LNCaP clone FGC (cell line): ENCODE results near the gene GALNT18.

Experiments used
- DNase-seq: peaks from one replicate; pipeline ENCODE4 v3.0.0-alpha.2; 2011; ENCODE audit warnings: low read depth
- H3K4me3 ChIP-seq: 2 replicates; pipeline ENCODE4 v1.5.1; 2011; ENCODE audit warnings: mild to moderate bottlenecking, low read depth, low read length, control low read depth
- TF ChIP-seq, protein P1 (sequence below): IDR thresholded peaks from 2 replicates; pipeline ENCODE4 v1.5.1; 2012; ENCODE audit warnings: mild to moderate bottlenecking; ENCODE audit not compliant: control insufficient read depth, insufficient read depth; ENCODE audit errors: extremely low read depth

The GALNT18 gene

DNA sequence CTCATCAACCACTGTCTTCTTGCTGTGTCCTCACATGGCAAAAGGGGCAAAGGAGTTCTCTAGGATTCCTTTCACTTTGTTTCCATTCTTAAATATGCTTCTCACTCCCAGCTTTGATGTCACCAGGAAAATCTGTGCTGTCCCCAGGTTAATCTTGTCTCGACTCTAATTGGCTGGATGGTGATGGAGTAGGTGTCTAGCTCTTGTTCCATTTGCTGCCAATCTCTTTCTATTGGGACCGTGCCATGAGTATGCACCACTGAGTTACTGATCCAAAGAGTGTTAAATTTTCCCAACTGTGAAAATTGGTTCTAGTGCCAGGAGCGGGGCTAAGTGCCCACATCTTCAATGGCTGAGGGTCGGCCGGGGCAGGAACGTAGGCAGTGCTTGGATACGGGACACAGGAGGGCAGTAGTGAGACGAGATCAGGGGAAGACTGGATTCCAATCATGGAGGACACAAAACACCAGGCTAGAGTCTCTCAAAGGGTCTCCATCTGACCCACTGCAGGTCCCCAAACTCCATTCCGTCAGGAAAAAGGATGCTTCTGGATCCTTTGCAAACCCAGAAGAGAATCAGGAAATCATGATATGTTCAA lies 221.1 kb downstream of the GALNT18 start:
- no peak overlapping the region for H3K4me3 ChIP-seq
- TF ChIP-seq, protein P1, sequence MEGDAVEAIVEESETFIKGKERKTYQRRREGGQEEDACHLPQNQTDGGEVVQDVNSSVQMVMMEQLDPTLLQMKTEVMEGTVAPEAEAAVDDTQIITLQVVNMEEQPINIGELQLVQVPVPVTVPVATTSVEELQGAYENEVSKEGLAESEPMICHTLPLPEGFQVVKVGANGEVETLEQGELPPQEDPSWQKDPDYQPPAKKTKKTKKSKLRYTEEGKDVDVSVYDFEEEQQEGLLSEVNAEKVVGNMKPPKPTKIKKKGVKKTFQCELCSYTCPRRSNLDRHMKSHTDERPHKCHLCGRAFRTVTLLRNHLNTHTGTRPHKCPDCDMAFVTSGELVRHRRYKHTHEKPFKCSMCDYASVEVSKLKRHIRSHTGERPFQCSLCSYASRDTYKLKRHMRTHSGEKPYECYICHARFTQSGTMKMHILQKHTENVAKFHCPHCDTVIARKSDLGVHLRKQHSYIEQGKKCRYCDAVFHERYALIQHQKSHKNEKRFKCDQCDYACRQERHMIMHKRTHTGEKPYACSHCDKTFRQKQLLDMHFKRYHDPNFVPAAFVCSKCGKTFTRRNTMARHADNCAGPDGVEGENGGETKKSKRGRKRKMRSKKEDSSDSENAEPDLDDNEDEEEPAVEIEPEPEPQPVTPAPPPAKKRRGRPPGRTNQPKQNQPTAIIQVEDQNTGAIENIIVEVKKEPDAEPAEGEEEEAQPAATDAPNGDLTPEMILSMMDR: no peak
- no peak for DNase-seq

DNA sequence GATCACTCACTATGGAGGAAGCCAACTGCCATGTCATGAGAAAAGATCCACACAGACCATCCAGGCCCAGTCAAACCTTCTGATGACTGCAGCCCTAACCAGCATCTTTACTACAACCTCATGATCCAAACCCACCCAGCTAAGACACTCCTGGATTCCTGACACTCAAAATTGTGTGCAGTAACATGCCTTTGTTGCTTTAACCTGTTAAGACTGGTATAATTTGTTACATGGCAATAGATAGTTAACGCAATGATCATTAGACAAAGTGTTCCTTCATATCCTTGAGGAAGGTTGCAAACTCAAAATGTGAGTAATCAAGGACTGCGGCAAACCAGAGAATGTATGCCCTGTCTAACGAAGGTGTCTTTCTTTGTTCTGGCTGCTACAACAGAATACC lies 221.7 kb downstream of the GALNT18 start:
- TF ChIP-seq, protein P1: no peak
- no peak overlapping the region for H3K4me3 ChIP-seq
- no peak for DNase-seq

DNA sequence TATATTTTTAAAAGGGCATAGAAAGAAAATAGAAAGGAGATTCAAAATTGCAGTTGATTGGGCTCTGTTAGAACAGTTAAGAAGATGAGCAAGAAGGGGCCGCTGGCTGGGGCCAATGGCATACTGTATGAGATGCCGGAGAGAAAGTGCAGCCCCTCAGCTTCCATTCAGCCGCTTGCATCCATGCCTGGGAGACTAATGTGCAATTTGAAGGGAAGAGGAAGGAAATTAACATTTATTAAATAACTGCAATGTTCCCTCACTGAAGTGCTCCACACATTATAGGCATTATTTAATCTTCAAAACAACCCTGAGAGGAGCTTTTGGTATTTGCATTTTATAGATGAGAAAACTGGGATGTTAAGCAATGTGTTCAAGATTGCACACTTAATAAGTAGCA lies 224.0 kb downstream of the GALNT18 start:
- no peak for DNase-seq
- H3K4me3 ChIP-seq: no peak overlapping the region
- TF ChIP-seq, protein P1: no peak

DNA sequence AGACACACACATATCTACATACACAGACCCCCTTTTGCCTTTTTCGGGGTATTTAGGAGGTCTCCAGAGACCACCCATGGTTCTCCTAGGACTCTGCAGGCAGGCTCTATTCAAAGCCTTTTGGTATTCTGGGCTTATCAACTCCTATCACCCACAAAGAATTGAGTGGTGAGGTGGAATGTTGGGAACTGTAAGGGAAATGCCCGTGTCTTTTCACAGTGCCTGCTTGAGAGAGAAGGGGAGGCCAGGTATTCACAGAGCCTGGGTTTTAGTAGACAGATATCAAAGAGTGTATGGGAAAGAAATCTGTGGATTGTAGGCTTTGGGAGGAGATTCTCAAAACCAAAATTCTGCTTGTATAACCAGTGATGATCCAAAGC lies 224.8 kb downstream of the GALNT18 start:
- TF ChIP-seq, protein P1: no peak
- DNase-seq: no peak
- no peak overlapping the region for H3K4me3 ChIP-seq

DNA sequence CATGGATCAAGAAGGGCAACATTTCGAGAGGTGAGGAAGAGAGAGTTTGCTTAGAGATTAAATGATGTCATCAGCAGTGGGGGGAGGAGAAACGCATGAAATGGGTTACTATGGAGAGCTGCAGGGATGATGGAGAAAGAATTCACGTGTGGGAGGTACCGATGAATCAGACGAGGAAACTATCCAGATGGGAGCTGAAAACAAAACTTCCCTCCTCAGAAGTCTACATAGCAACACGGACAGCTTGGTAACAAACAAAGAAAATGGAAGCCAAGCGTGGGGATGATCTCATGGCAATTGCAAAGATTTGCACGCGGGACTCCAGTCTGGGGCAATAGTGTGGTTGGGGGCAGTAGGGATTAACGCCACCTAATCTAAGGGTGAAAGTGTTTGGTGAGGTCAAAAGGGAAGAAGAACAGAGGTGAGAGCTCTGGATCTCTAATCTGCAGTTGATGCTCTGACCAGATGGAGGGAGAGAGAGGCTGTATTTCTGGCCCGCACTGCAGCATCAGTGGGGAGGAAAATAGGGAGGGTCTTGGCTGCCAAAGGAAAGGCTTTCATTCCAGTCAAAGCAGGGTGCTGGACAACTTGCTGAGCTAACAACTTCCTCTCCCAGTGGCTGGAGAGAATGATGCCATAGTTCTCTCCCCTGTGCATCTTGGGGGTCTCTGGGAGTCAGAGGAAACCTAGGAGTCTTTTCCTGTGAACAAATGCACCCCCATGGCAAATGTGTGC lies 225.3 kb downstream of the GALNT18 start:
- DNase-seq: no peak
- H3K4me3 ChIP-seq: no peak overlapping the region
- TF ChIP-seq, protein P1: no peak

DNA sequence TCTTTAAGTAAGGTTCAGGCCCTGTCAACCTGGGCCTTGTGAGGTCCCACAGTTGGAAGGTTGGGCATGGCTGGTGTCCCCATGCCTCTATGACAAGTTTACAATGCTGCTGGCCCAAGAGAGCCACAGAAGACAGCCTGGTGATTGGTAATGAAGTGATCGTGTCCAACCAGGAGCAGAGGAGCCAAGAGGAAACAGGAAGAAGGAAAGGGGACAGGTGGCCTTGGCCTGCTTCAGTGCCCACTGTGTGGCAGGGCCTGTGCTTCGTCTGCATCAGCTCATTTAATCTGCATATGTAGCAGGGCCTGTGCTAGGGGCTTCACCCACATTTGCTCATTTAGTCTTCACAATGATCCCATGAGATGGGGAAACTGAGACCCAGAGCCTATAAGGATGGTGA lies 226.7 kb downstream of the GALNT18 start:
- H3K4me3 ChIP-seq: no peak overlapping the region
- DNase-seq: no peak
- TF ChIP-seq, protein P1: no peak

DNA sequence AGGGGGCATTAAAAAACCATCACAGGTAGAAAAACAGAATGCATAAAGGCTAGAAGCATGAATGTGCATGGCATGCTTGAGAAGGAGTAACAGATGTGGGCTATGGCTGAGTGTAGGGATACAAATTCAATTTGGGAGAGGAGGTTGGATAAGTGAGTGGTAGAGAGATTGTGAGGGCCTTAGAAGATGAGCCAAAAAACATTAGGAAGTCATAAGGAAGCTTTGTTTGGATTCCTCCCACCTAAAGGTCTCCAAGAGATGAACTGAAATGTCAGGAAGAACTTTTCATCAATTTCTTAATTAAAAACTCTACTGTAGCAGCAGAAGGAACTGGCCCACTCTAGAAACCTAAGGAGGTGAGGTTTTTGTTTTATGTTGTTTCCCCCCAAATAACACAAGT lies 227.6 kb downstream of the GALNT18 start:
- TF ChIP-seq, protein P1: no peak
- H3K4me3 ChIP-seq: no peak overlapping the region

More for the DNA sequence above, 227.6 kb downstream of the GALNT18 start:
- DNase-seq: no peak
